NCI-H1105 (cell line): ENCODE results near the gene ARHGAP6.

Source experiments
- DNase-seq: peaks from one replicate; lab custom pipeline; 2025; lab: John Stamatoyannopoulos, UW

Gene ARHGAP6

DNA sequence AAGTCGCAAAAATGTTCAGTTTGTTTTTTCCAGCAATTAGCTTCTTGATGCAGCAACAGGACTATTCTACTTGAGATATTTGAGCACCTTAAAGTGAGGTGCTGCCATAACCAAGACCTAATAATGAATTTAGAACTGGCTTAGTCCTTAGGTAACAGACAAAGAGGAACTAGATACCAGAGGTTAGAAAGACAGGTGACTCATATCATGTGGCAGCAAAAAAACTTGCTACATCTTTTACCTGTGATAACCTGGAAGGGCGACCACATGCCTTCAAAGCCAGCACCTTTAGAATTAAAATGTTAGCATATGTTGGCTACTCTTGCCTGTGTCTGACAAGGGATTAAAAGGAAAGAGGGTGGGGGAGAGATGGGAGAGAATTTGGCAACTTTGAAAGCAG is 90.4 kb downstream of the ARHGAP6 start:
- DNase-seq = no peak

DNA sequence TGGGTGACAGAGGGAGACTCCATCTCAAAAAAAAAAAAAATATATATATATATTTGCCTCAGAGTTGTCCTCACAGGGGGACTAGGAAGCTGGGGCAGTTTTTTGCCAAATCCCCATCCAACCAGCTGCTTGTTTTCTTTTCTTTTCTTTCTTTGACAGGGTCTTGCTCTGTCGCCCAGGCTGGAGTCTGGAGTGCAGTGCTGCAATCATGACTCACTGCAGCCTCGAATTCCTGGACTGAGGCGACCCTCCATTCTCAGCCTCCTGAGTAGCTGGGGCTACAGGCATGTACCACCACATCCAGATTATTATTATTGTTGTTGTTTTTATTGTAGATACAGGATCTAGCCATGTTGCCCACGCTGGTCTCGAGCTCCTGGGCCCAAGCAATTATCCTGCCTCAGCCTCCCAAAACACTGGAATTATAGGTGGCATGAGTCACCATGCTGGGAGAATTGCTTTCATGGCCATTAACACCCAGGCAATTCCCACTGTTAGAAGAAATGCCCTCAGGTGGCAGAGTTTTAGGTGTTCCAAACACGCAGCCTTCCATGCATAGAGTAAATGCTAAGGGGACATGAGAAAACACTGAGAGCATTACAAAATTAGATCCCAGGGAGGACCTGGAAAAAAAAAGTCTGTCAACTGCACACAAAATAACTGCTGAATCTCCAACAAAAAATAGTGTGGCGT is 98.0 kb downstream of the ARHGAP6 start:
- no peak for DNase-seq

DNA sequence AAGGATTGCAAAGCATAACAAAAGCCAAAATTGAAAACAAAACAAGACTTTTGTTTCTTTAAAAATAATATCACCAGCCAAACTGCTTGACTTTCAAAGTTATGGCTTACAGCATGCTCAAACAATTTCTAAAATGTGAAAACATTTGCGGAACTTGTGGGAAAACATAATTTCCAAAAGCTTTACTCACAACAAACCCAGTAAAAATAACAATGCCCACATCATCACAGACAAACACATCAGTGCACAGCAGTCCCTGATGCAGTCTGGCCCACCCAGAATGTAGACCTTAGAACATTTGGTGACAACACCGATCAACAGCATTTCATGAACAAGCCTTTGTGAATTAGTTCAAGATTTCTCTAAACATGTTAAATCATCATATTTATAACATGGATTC is 98.9 kb downstream of the ARHGAP6 start:
- no peak for DNase-seq

DNA sequence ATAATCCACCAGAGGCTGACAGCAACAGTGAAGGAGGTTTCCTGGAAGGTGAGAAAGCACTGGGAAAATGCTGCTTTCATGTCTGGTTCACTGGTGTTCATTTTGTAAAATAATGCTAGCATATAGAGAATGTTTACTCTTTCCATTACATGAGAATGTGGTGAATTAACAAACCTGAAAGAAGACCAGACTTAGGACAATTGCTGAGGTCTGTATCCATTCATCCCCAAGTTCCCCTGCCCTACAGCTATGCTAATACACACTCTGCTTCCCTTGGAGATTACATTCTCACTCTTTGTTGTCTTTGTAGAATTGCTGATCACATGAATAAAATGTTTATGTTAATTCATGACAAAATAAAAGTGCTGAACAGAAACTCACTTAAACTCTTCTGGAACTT is 99.5 kb downstream of the ARHGAP6 start:
- DNase-seq = no peak

DNA sequence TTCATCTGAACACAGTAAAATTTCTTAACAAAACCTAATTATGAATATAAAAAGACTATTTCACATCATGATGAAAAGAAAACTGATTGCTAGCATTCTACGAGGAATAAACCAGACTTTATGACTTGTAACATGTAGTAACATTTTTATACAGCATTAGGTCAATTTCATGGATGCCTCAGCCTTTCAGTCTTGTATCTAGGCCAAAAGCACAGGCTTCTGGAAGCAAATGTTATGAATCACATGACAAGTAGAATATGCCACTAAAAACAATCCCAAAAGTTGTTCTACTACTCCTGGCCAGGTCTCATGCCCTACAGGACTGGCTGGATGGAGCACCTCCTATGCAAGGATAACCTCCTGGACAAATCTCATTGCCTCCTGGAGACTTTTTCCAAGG is 101.2 kb downstream of the ARHGAP6 start:
- DNase-seq = no peak

DNA sequence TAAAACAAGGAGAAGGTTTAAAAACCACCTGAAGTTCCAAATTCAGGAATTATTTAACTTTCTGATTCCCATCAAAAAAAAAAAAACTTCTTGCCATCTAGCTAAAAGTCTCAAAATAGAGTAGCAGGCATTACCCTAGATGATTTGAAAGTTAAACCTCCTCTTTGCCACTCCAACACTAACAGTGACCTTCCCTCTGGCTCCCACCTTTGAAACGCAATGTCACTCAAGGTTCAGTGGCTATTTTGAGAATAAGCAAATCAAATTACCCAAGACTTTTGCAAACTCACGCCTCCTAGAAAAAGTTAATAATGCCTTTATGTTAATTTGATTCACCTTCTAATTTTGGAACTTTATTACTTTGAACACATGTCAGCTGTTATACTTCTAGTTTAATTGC is 103.2 kb downstream of the ARHGAP6 start:
- no peak for DNase-seq

DNA sequence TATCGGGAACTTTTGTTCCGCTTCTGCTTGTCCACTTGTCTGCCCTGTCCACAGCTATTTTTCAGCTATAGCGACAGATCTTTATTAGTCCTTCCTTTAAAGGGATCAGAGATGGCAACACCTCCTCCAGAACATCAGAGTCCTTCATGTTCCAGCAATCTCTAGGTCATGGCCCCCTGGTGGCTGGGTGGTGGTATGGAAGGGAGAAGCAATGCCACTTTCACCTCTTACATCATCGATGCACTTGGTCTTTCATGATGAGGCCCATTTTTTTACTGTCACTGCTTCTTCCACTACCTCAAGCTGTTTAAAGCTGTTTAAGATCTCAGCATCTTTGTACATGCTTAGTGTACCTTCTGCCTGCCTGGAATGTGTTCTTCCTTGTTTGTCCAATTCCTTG is 106.7 kb downstream of the ARHGAP6 start:
- DNase-seq = no peak

DNA sequence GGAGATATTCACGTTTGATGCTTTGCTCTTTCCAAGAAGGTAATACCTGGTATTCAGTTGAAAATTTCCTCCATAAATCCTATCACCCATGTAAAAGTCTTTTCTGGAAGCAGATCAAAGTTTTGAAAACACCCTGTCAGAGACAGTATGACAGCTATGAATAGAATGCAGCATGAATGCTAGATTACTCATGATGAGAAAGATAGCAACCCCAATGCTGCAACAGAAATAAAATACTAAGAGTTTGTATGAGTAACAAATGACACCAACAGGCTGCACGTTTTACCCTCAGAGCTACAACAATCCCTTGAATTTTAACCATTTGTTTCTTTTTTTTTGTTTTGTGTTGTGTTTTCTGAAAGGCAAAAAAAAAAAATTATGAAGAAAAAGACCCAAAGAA is 108.6 kb downstream of the ARHGAP6 start:
- DNase-seq = no peak

DNA sequence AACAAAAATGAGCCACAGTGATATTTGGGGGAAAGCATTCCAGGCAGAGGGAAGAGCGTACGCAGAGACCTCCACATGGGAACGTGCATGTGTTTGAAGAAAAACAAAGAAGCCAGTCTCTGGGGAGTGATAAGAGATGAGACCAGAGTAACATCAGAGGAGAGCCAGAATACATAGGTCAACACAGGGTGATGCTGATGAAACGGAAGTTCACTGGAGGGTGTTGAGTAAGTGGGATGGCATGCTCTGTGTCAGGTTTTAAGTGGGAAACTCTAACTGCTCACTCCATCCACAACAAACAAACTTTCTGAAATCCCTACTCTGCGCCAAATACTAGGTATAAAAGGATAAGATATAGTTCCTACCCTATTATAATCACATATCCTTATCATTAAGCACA is 110.0 kb downstream of the ARHGAP6 start:
- DNase-seq = no peak

DNA sequence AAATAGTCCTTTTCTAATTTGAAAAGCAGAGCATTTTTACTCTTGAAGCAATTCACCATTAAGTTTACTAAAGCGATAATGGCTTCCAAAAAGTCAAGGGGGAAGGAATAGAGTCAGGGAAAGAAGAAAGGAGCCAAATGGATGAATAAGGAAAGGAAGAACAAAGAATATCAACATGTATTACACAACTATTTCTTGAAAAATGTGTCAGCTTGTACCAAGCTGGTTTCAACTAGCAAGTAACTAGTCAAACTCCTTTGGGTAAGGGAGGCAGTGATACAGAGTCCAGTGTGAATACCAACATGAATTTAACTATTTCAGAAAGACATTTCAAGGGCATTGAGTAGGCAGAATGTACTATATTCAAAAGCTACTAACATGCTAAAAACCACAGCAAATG is 112.1 kb downstream of the ARHGAP6 start:
- DNase-seq = no peak

DNA sequence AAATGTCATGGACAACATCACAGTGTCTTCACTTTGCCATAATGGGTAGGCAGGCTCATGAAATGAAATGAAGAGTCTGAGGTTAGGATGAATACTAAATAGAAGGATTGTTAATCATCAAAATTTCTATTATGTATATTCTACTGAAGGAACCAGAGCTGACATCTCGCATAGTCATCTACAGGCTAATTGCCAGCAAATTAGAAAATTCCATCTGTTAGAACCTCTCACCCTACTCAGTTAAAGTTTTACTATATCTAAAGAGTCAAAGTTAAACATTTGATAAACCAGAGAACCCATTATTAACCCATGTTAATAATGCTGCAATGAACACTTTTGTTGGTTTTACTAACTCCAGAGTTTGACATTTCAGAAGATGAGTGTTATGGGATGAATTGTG is 114.6 kb downstream of the ARHGAP6 start:
- DNase-seq = no peak

DNA sequence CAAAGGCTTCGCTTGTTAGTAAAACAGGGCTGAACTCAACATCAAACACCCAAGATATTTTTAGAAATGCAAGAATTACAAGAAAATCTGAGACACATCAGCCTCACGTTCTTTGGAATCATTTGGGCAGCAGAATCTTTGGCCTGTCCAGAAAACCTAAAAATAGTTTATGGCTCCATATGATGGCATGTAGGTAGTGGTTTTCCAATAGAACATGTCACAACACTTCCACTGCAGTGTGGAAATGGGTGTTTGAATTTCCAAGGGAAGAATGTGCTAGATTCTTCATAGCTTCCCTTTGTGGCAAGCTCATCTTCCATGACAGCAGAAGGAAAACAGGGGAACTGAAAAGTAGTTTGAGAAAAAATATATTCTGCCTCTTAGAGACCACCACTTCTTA is 118.8 kb downstream of the ARHGAP6 start:
- DNase-seq = no peak

DNA sequence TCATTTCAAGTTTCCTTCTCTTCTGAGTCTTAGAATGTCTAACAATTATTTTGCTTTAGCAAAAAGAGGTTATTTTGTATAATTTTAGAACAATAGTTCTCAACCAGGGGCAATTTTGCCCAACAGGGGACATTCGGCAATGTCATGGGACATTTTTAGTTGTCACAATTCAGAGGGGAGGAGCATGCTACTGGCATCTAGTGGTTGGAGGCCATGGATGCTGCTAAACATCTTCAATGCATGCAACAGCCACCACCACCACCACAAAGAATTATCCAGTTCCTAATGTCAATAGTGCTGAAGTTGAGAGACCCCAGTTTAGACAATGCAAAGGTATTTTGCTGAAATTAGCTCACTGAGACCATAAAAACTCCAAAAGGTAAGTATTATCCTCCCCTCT is 122.5 kb downstream of the ARHGAP6 start:
- DNase-seq = no peak

DNA sequence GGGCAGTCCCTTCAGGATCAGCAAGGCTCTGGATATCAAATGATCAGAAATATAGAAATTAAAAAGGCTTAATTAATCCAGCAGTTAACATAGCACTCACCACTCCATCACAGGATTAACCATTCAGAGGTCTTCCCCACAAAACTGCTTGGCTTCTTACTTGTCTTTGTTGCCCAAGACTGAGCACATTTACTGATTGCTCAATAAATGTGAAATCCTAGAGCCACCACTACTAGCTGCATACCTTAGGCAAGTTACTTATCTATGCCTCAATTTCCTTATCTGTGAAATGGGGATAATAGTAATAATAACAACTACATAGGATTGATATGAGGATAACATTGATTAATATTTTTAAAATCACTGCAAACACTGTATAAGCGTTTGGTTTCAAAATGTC is 124.2 kb downstream of the ARHGAP6 start:
- no peak for DNase-seq

DNA sequence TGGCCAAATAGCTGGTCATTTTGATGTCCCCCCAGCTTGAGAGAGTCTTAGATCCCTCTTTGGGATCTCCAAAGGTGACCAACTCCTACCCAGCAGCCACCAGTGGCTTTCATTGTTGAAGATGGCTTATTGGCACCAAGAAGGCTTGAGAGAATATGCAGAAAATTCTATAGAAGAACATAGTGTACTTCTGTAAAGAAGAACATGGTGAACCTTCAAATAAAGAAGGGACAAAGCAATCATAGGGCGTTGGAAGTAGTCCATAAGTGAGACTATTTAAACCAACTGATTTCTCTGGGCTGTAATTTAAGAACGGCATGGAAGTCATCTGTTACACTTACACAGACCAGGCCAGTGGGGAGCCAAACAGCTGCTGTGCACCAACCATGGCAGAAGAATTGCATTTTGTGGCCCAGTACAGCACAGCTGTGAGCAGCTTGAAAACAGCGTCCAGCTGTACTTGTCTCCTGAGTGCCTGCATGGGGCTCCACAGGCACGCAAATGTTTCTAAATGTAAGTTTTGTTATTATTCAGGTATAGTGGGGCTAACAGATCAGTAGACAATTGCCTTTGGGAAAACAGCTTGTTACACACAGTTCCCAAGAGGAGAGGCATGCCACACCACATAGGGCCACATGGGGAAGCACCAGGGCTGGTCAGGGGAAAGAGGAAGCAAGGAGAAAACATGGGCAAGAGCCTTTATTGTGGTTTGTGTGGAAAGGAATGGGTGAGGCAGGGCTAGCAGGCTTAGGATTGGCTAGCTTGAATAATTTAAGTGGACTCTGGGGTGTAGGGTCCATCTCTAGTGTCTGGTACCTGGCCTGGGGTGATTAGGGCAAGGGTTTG is 125.0 kb downstream of the ARHGAP6 start:
- no peak for DNase-seq

DNA sequence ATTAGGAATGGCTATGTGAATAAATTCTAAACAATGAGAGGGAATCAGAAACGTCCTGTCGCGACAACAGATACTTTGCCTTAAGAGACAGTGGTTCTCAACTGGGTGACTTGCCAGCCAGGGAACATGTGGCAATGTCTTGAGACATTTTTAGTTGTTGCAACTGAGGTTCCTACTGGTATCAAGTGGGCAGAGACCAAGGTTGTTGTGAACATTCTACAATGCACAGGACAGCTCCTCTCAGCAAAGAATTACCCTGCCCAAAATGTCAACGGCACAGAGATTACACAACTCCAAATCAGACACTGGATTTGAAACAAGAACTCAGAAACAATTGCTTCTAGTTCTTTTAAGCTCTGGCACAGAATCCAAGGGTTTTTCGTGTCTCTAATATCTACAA is 128.6 kb downstream of the ARHGAP6 start:
- DNase-seq = no peak

DNA sequence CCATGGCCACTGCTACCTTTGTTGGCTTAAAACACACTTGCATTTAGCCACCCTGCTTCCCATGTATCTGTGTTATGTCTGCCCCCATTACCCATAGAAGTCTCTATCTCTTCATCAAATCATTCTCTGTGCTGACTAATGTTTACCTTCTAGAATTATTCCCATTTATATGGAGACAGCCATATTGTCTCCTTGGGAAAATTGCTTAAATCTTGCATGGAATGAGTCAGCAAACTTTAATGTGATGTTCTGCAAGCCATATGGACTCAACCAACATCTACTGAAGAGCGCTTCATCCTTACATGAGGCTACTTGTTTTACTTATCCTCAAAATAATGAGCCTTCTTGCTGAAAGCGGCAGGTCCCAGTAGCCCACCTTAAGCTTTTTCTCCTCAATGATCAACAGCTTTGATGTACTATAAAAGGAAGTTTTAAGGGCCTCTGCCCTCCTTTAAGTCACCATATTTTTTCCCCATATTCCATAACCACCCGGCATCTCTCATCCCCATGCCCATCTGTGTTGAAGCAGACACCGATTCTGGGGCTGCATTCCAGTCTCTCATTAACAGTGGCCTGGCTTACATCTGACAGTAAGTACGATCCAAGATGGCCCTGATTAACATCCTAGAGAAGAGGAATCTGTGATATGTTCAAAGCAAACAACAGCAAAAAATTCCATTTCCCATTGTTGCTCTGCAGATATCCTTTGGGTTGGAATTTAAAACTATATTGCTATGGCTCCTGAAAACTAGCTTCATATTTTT is 130.4 kb downstream of the ARHGAP6 start:
- DNase-seq = no peak

DNA sequence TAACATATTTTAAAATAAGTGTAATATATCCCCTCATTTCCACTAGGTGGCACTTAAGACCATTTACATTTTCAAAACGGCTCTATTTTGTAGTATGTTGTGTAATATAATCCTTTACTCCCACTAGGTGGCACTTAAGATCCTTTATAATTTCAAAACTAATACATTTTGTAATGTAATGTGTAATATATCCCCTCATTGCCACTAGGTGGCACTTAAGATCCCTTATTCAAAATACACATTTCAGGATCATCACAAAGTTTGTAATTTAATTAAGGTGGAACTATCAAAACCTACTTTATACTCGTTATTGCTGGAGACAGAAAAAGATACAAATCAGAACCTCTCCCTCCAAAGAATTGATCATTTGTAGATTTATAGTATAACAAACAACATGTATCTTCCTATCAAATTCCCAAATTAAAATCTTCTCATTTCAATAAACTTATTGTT is 132.5 kb downstream of the ARHGAP6 start:
- DNase-seq = peak; percentile 59

DNA sequence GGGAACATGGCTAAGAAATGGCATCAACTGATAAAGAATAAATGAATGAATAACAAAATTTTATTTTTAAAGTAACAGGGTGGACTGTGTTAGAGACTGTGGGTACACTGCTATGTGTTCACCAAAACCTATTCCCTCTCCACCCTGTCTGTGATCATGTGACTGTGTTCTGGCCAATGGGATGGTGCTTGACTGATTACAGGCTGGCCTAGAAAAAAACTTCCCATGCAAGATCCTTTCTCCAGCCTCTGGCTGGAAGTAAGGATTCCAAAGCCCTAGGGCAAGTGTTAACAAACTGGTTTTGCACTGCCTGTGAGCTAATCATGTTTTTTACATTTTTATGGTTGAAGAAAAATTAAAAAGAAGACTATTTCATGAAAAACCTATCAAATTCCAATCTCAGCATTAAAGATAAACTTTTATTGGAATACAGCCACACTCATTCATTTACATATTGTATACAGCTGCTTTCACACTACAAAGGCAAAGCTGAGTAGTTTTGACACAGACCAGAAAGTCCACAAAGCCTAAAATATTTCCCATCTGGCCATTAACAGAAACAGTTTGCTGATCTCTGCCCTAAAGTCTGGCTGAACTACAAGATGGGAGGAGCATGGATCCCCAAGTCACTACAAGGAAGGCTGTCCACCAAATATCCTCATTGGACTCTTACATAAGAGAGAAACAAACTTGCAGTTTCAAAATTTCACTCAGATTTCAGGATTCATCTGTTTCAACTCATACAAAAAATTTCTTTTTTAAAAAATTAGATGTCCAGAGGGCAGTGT is 133.2 kb downstream of the ARHGAP6 start:
- no peak for DNase-seq

DNA sequence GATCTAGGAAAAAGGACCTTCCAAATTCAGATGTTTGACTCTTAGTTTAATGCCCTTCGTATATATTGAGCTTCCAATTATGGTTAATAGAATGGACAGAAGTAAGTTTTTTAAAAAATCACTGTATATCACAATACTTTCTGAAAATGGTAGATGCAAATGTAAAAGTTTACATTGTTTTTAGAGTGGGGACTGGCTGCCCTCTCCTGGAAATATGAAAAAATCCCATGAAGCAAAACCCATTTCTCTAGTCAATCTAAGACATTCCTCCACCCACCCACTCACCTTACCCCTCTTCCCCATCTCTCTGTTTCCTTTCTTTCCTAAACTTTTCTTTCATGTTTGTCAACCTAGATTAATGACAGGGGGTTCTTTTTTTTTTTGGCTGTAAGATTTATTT is 134.5 kb downstream of the ARHGAP6 start:
- DNase-seq = no peak

DNA sequence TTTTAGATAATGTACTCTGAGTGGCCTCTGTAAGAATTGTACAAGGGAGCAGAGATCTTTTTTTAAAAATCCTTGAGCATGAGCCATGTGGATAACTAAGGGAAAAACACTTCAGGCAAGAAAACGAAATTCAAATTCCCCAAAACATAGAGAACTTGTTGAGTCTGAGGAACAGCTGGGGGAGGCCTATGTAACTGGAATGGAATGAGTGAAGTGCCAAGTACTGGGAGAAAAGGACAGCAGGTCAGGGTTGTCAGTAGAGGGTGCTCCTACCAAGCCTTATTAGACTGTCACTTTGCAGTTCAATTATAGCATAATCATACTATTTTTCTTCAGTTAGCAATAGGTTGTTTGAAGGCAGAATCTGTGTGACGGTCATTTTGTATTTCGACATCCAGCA is 135.1 kb downstream of the ARHGAP6 start:
- DNase-seq = no peak

DNA sequence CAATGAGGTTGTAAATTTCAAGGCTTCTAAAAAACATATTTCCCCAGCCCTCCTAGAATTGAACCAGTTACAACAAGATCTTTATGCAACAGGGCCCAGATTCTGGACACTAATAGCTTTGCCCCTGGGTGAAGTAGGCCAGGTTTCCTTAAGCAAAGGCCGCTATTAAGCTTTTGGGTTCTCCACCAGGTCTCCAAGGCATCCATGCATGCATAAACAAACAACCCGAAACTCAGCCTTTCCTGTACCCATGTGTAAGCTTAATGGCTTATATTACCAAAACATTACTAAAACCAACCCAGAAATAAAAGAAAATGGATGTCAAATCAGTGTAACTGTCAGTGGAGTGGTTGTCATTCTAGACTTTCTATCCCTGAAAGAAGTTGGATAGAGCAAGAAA is 137.1 kb downstream of the ARHGAP6 start:
- no peak for DNase-seq
